ENCODE results near the gene NUMA1.

NUMA1 gene

DNA sequence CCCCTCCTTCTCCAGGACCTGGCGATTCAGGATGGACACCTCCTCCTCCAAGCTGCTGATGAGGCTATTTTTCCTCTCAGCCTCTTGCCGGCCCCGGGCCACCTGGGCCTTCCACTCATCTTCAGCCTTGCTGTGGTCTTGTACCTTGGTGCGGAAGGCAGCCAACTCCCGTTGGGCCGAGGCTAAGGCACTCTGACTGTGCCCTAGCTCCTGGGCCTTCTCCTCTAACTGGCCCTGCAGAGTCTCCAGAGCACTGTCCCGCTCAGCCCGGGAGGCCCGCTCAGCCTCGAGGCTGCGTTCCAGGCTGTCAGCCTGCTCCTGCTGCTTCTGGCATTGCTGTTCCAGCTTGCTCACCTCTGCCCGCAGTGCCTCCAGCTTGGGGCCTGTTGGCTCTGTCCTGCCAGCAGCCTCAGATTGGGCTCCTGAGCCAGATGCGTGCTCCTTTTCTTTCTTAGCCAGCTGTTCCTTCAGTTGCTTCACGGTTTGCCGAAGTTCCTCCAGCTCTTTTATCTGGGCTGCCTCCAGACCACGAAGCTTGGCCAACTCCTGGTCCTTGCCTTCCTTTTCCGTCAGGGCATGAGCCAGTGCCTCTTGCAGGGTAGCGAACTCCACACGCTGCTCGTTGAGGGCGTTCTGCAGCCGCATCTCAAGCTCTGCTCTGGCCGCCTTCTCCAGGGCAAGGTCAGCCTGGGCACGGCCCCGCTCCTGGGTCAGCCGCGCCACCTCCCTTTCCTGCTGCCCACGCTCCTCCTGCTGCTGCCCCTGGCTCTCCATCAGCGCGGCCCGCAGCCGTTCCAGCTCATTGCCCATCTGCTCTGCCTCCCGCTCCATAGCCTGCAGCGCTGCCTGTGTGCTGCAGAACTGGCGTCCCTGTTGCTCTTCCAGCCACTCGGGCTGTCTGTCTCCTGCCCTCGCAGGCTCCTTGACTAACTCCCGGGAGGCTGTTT, 66.3 kb downstream of the NUMA1 start:
- H3K27ac ChIP-seq: peak overlapping the region; percentile 39
- TF ChIP-seq ZFX (IDR thresholded peaks at IDR 0.05): no peak
- TF ChIP-seq, protein P1, sequence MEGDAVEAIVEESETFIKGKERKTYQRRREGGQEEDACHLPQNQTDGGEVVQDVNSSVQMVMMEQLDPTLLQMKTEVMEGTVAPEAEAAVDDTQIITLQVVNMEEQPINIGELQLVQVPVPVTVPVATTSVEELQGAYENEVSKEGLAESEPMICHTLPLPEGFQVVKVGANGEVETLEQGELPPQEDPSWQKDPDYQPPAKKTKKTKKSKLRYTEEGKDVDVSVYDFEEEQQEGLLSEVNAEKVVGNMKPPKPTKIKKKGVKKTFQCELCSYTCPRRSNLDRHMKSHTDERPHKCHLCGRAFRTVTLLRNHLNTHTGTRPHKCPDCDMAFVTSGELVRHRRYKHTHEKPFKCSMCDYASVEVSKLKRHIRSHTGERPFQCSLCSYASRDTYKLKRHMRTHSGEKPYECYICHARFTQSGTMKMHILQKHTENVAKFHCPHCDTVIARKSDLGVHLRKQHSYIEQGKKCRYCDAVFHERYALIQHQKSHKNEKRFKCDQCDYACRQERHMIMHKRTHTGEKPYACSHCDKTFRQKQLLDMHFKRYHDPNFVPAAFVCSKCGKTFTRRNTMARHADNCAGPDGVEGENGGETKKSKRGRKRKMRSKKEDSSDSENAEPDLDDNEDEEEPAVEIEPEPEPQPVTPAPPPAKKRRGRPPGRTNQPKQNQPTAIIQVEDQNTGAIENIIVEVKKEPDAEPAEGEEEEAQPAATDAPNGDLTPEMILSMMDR (conservative IDR thresholded peaks at IDR 0.05): no peak

DNA sequence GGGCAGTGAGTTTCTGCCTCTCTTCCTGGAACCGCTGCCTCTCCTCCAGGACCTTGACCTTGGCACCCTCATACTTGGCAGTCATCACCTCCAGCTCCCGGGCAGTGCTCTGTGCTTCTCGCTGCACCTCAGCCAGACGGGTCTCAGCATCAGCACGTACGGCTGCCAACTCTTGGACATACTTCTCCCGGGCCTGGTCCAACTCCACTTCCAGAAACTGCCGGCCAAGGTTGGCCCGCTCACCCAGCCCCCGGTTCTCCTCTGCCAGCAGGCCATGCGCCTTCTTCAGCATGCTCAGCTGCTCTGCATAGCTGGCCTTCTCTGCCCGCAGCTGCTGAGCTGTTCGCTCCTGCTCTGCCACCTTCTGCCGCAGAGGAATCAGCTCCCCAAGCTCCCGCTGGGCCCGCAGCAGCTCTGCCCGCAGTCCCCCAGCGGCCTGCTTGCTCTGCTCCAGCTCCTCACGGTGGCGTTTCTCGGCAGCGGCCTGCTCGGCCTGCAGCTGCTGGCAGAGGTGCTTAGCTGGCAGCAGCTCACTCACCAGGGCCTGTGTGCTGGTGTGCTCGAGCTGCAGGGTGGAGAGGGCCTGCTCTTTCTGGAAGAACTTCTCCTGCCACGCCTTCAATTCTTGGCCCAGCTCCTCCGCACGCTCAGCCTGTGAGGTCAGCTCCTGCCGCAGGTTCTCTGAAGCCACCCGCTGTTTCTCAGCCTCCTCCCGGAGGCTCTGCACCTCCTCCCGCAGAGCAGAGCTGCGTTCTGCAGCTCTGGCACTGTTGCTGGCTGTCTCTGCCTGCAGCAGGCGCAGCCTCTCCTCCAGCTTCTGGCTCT, 67.2 kb downstream of the NUMA1 start:
- H3K27ac ChIP-seq: peak overlapping the region; percentile 39

DNA sequence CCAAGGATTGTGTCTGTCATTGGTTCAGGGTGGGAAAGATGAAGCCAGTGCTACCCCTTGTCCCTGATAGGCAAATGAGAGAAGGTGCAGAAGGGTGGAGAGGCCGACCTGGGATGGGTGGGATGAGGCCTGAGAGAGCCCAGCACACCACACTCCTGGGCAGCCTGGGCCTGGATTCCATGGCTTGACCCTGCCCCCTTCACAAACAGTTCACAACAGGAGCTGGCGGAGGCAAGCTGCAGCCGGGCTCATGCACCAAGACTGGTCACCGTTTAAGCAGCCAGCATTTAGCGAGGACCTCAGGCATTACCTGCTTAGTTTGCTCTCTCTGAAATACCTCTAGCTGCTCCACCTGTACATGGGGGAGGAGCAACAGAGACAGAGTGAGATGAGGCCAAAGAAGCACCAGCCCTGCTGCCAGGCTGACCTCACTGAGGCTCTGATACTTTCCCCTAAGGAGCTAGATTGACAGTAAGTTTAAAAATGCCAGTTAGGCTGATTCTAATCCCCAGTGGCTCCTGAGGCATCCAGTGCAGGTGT, 68.2 kb downstream of the NUMA1 start:
- no peak overlapping the region; the same call in 1 of the 2 replicates for H3K27ac ChIP-seq
- no peak for TF ChIP-seq ZFX (IDR thresholded peaks at IDR 0.05)
- TF ChIP-seq, protein P1 (conservative IDR thresholded peaks at IDR 0.05): no peak

More for the DNA sequence above, 67.2 kb downstream of the NUMA1 start:
- peak; percentile 61; the same call in 1 of the 2 replicates for TF ChIP-seq ZFX (IDR thresholded peaks at IDR 0.05)
- TF ChIP-seq, protein P1 (conservative IDR thresholded peaks at IDR 0.05): no peak

DNA sequence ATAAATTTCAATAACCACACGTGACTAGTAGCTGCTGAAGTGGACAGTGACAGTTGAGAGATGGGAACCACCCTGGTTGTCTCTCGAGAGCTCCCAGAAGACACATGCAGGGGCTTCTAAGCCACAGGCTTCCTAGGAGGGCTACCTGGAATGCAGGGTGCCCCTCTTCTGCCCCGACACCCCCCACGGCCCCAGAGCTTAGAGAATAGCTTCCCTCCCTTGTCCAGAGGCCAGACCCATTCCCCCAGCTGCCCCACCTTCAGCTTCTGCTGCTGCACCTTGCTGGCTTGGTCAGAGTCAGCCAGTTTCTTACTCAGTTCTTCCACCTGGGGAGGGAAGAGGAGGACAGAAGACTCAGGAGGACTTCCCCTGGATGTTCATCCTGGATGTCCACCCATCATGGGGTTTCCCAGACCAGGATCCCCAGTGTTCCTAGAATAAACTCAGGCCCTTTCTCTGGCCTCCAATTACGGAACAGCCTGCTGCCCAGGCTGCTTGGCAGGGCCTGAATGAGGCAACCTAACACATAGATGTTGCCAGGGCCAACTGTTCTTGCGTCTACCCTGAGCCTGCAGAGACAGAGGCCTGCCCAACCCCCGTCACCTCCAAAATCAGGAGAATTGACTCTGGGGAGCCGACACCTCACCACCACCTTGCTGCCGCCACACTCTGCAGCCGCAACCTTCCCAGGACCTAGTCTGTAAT, 69.7 kb downstream of the NUMA1 start:
- TF ChIP-seq, protein P1 (conservative IDR thresholded peaks at IDR 0.05): no peak
- TF ChIP-seq ZFX (IDR thresholded peaks at IDR 0.05): no peak
- no peak overlapping the region for H3K27ac ChIP-seq

DNA sequence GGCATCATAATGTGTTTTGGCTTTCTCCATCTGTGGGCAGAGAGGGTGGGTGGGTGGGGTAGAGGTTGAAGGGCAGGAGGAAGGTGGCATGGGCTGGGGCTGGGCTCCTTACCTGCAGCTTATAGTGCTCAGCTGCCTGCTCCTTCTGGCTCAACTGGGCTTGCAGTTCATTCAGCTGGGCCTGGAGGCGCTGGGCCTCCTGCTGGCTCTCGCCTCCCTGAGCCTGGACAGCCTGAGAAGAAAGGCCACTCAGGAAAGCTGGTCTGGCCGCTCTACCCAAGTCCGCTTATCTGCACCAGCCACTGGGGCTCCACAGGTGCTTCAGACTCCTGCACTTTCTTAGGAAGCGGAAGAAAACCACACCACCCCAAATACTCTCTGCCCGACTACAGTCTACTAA, 71.2 kb downstream of the NUMA1 start:
- H3K27ac ChIP-seq: no peak overlapping the region
- TF ChIP-seq, protein P1 (conservative IDR thresholded peaks at IDR 0.05): no peak
- no peak for TF ChIP-seq ZFX (IDR thresholded peaks at IDR 0.05)

DNA sequence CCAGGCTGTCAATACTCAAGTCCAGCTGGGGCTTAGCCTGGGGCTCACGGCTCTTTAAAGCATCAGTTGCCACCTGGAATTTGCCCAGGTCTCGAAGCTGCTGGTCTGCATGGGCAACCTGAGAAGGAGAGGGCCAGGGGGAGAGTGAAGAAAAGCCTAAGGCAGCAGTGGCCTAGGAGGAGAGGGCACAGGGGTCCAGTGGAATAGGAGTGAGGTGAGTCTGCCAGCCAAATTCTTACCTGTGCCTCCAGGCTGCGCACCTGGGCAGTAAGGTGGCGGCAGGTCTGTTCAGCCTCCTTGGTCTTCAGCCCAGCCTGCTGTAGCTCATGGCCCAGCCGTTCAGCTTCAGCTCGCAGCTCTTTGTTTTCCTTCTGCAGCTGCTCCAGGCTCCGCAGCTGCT, 71.6 kb downstream of the NUMA1 start:
- no peak for TF ChIP-seq ZFX (IDR thresholded peaks at IDR 0.05)
- TF ChIP-seq, protein P1 (conservative IDR thresholded peaks at IDR 0.05): no peak
- H3K27ac ChIP-seq: no peak overlapping the region
